Body of pancreas (tissue), 4 donors: ENCODE data around the gene SAYSD1. TPM values are rescaled to one million over a fixed set of nuclear protein-coding genes. Genes with fewer than 3 reads are reported as not detected.

Source experiments
- ATAC-seq: fragments of 150-250 bp; one replicate; pipeline ENCODE4 v1.9.1; 2016
- DNase-seq, 4 donors: peaks; one replicate each; pipeline ENCODE4 v3.0.0-alpha.2; 2019
- H3K27ac ChIP-seq, 4 donors: fragments of 200-600 bp; sonication (generic); 1 replicate in 3 of 4; 2 replicates in 1 of 4; pipeline versions ENCODE4 v1.5.1 to v1.6.1; 2016 to 2019; ENCODE audit warnings: mild to moderate bottlenecking in 1 of 4, mixed read lengths in 1 of 4, moderate library complexity in 1 of 4
- H3K27me3 ChIP-seq, 2 donors: fragments of 200-600 bp; sonication (generic); one replicate each; pipeline ENCODE4 v1.6.0; 2016; ENCODE audit warnings: mild to moderate bottlenecking in 1 of 2
- H3K36me3 ChIP-seq, 2 donors: fragments of 200-600 bp; sonication (generic); replicated peaks in 1 of 2; 2 replicates each; pipeline ENCODE4 v1.5.1; 2016; ENCODE audit warnings: low read depth in 2 of 2; ENCODE audit not compliant: insufficient read depth in 1 of 2
- H3K4me1 ChIP-seq: fragments of 200-600 bp; sonication (generic); one replicate; pipeline ENCODE4 v1.6.0; 2016
- H3K4me3 ChIP-seq, 2 donors: fragments of 200-600 bp; sonication (generic); 1 replicate in 1 of 2; 2 replicates in 1 of 2; pipeline ENCODE4 v1.5.1; 2016 to 2019
- H3K9me3 ChIP-seq, 3 donors: fragments of 200-600 bp; sonication (generic); 1 replicate in 2 of 3; 2 replicates in 1 of 3; pipeline ENCODE4 v1.5.1; 2016
- POLR2A ChIP-seq, 3 donors: fragments of 450-650 bp; IDR thresholded peaks; one replicate each; pipeline ENCODE4 v1.6.1; 2016; ENCODE audit warnings: antibody characterized with exemption in 3 of 3, mild to moderate bottlenecking in 2 of 3
- WGBS, 2 donors: methylation state at CpG; one replicate each; pipeline ENCODE4 v1.1.5; 2017; 5-methylcytosine and 5-hydroxymethylcytosine counted together
- intact Hi-C: fragments of 100-400 bp; cut with DNase I; formaldehyde crosslinking; loops from one replicate; pipeline ENCODE4 v1.15.1; 2023
- total RNA-seq, 2 donors: library from RNA; depleted of rRNA; stranded (reverse); fragments of >200 nt; gene quantifications; one replicate each; pipeline ENCODE4 v1.1.0, GENCODE V29; 2016
- TF ChIP-seq, protein P1 (sequence below), 7 experiments: fragments of 450-650 bp in 4 of 7; fragments of 200-600 bp in 3 of 7; sonication (generic) in 3 of 7; IDR thresholded peaks; one replicate each; pipeline ENCODE4 v1.5.1; 2016 to 2019; ENCODE audit warnings: antibody characterized with exemption in 7 of 7

Gene SAYSD1
- total RNA-seq, 2 donors from 2014 or later: 9.2 to 11.4 TPM

DNA sequence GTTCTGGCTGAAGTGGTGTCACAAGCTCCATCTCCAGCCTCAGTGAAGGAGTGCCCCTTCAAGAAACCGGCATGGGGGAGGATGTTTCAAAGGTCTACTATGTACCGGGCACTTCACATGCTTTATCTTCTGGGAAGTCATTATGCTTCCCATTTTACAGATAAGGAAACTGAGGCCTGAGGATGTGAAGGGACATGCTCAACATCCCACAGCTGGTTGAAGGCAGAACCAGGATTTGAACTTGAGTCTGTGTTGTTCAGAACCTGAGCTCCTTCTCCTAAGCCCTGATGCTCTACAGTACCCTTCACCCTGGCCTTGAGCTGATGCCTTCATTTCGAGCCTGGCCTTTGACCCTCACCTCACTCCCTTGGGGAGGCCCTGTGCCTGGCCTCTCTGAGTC, 53.4 kb downstream of the SAYSD1 start:
- ATAC-seq: no peak
- no peak overlapping the region for H3K27ac ChIP-seq
- peaks cover 0 to 3% of the 10 kb centered on the region in 2 donors for H3K36me3 ChIP-seq
- DNase-seq: no peak
- no peak for TF ChIP-seq POLR2A (IDR thresholded peaks at IDR 0.05)
- TF ChIP-seq, protein P1, sequence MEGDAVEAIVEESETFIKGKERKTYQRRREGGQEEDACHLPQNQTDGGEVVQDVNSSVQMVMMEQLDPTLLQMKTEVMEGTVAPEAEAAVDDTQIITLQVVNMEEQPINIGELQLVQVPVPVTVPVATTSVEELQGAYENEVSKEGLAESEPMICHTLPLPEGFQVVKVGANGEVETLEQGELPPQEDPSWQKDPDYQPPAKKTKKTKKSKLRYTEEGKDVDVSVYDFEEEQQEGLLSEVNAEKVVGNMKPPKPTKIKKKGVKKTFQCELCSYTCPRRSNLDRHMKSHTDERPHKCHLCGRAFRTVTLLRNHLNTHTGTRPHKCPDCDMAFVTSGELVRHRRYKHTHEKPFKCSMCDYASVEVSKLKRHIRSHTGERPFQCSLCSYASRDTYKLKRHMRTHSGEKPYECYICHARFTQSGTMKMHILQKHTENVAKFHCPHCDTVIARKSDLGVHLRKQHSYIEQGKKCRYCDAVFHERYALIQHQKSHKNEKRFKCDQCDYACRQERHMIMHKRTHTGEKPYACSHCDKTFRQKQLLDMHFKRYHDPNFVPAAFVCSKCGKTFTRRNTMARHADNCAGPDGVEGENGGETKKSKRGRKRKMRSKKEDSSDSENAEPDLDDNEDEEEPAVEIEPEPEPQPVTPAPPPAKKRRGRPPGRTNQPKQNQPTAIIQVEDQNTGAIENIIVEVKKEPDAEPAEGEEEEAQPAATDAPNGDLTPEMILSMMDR (IDR thresholded peaks at IDR 0.05): no peak
- H3K9me3 ChIP-seq: no peaks in the 10 kb centered on the region
- no peaks in the 10 kb centered on the region for H3K4me1 ChIP-seq
- intact Hi-C loops: no loop called here
- no peak overlapping the region for H3K4me3 ChIP-seq
- WGBS, 2 donors: 79 to 100% methylated on average over 2 to 3 of the region's 3 CpGs
- H3K27me3 ChIP-seq: no peaks in the 10 kb centered on the region

DNA sequence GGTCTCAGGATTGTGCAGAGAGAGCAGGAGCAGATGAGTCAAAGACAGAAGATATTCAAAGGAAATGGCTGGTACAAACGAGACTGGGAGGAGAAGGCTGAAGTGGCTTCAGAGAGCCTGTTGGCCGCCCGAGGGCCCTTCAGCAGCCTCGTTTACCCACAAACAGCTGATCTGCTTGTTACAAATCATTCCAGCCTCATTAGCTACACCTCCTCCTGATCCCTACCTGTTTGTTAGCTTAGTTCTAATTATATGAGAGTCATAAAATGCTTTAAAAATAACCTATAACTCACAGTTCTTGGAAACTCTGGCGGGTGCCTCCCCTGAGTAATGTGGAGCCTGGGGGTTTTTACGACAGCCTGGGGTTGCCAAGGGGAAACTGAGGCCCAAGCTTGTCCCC, 53.8 kb downstream of the SAYSD1 start:
- Histone ChIP-seq H3K27me3 (no peaks in the 10 kb centered on the region), H3K27ac (no peak overlapping the region), H3K36me3 (peaks cover 0 to 3% of the 10 kb centered on the region in 2 donors), H3K9me3 (no peaks in the 10 kb centered on the region), H3K4me3 (no peak overlapping the region), H3K4me1 (no peaks in the 10 kb centered on the region)
- intact Hi-C loops: no loop called here
- TF ChIP-seq, protein P1 (IDR thresholded peaks at IDR 0.05): no peak
- TF ChIP-seq POLR2A (IDR thresholded peaks at IDR 0.05): no peak
- 80 to 84% methylated on average over 6 of the region's 6 CpGs for WGBS, 2 donors
- no peak for ATAC-seq
- DNase-seq: no peak

- no peaks in the 10 kb centered on the region for H3K27me3 ChIP-seq
- H3K27ac ChIP-seq: no peak overlapping the region
- intact Hi-C loops: no loop called here
- H3K4me3 ChIP-seq: no peak overlapping the region
- no peak for TF ChIP-seq POLR2A (IDR thresholded peaks at IDR 0.05)
- TF ChIP-seq, protein P1 (IDR thresholded peaks at IDR 0.05): no peak
- DNase-seq (no peak), ATAC-seq (no peak)
- H3K4me1 ChIP-seq: peaks cover 2% of the 10 kb centered on the region
- H3K9me3 ChIP-seq: no peaks in the 10 kb centered on the region
- peaks cover 0 to 3% of the 10 kb centered on the region in 2 donors for H3K36me3 ChIP-seq
- 76 to 81% methylated on average over 7 of the region's 7 CpGs for WGBS, 2 donors
Observed at GRCh38 chr6:39060467-39061160, 54.4 kb downstream of the SAYSD1 start.

- no peaks in the 10 kb centered on the region for H3K9me3 ChIP-seq
Observed at GRCh38 chr6:39059496-39060310, 55.3 kb downstream of the SAYSD1 start.

More at GRCh38 chr6:39059496-39060310, 55.3 kb downstream of the SAYSD1 start:
- Histone ChIP-seq H3K4me1 (peaks cover 11% of the 10 kb centered on the region), H3K27me3 (no peaks in the 10 kb centered on the region), H3K36me3 (peaks cover 0 to 3% of the 10 kb centered on the region in 2 donors), H3K27ac (no peak overlapping the region), H3K4me3 (no peak overlapping the region)
- 67 to 69% methylated on average over 14 of the region's 14 CpGs for WGBS, 2 donors
- DNase-seq: no peak
- intact Hi-C loops: no loop called here
- TF ChIP-seq, protein P1 (IDR thresholded peaks at IDR 0.05): no peak
- TF ChIP-seq POLR2A (IDR thresholded peaks at IDR 0.05): no peak
- ATAC-seq: no peak
